Liver (tissue), 9 donors: ENCODE results near the gene SHLD1. TPM values are rescaled to one million over a fixed set of nuclear protein-coding genes. Genes with fewer than 3 reads are reported as not detected.

Source experiments
- DNase-seq: peaks from one replicate; pipeline ENCODE4 v3.0.0-alpha.2; 2017; ENCODE audit warnings: low spot score
- H3K27ac ChIP-seq, 2 donors: one replicate each; pipeline ENCODE4 v1.7.0; 2013; ENCODE audit warnings: inconsistent platforms in 2 of 2, low read length in 2 of 2, control low read depth in 1 of 2, low read depth in 1 of 2, mild to moderate bottlenecking in 1 of 2
- H3K27me3 ChIP-seq, 4 donors: one replicate each; pipeline versions ENCODE4 v1.6.1 to v1.7.0; 2013; ENCODE audit warnings: low read length in 3 of 4, inconsistent platforms in 1 of 4, mild to moderate bottlenecking in 1 of 4, moderate library complexity in 1 of 4; ENCODE audit not compliant: control insufficient read depth in 4 of 4, insufficient read depth in 4 of 4
- H3K36me3 ChIP-seq, 4 donors: one replicate each; pipeline versions ENCODE4 v1.6.1 to v1.7.0; 2013; ENCODE audit warnings: low read length in 3 of 4, mild to moderate bottlenecking in 3 of 4, low read depth in 1 of 4, moderate library complexity in 1 of 4; ENCODE audit not compliant: control insufficient read depth in 4 of 4, insufficient read depth in 3 of 4
- H3K4me1 ChIP-seq, 4 donors: one replicate each; pipeline versions ENCODE4 v1.6.1 to v1.7.0; 2013; ENCODE audit warnings: low read length in 3 of 4, mild to moderate bottlenecking in 3 of 4, moderate library complexity in 1 of 4; ENCODE audit not compliant: control insufficient read depth in 4 of 4, insufficient read depth in 4 of 4
- H3K4me3 ChIP-seq, 3 donors: one replicate each; pipeline versions ENCODE4 v1.6.1 to v1.7.0; 2013; ENCODE audit warnings: low read length in 3 of 3, control low read depth in 1 of 3, low read depth in 1 of 3, mild to moderate bottlenecking in 1 of 3
- H3K9ac ChIP-seq, 2 donors: one replicate each; pipeline ENCODE4 v1.7.0; 2013; ENCODE audit warnings: low read length in 2 of 2, mild to moderate bottlenecking in 2 of 2, moderate library complexity in 2 of 2, control low read depth in 1 of 2, low read depth in 1 of 2
- H3K9me3 ChIP-seq, 4 donors: one replicate each; pipeline versions ENCODE4 v1.6.1 to v1.7.0; 2013; ENCODE audit warnings: low read length in 3 of 4; ENCODE audit not compliant: control insufficient read depth in 4 of 4
- EGR1 ChIP-seq, 2 donors: IDR thresholded peaks; 2 replicates each; pipeline ENCODE4 v1.6.1; 2016 to 2018; ENCODE audit warnings: antibody characterized with exemption in 2 of 2, low read depth in 2 of 2
- FOXA1 ChIP-seq: IDR thresholded peaks from 2 replicates; pipeline ENCODE4 v1.6.1; 2016; ENCODE audit warnings: antibody characterized with exemption
- FOXA2 ChIP-seq: IDR thresholded peaks from 2 replicates; pipeline ENCODE4 v1.6.1; 2016; ENCODE audit warnings: antibody characterized with exemption
- GABPA ChIP-seq, 2 donors: IDR thresholded peaks in 1 of 2; conservative IDR thresholded peaks in 1 of 2; 2 replicates each; pipeline ENCODE4 v1.6.1; 2016; ENCODE audit warnings: antibody characterized with exemption in 2 of 2, mild to moderate bottlenecking in 1 of 2, moderate library complexity in 1 of 2
- HNF4A ChIP-seq, 2 donors: conservative IDR thresholded peaks; 2 replicates each; pipeline ENCODE4 v1.6.1; 2016; ENCODE audit warnings: antibody characterized with exemption in 2 of 2, mild to moderate bottlenecking in 2 of 2
- HNF4G ChIP-seq: IDR thresholded peaks from 2 replicates; pipeline ENCODE4 v1.6.1; 2016; ENCODE audit warnings: antibody characterized with exemption
- JUND ChIP-seq, 2 donors: IDR thresholded peaks; 2 replicates each; pipeline ENCODE4 v1.6.1; 2016; ENCODE audit warnings: antibody characterized with exemption in 2 of 2
- NR2F2 ChIP-seq: IDR thresholded peaks from 2 replicates; pipeline ENCODE4 v1.6.1; 2016; ENCODE audit warnings: antibody characterized with exemption
- RAD21 ChIP-seq, 2 donors: IDR thresholded peaks; 2 replicates each; pipeline ENCODE4 v1.6.1; 2016; ENCODE audit warnings: antibody characterized with exemption in 2 of 2, mild to moderate bottlenecking in 2 of 2
- RXRA ChIP-seq, 2 donors: IDR thresholded peaks; 2 replicates each; pipeline ENCODE4 v1.6.1; 2017 to 2018; ENCODE audit warnings: antibody characterized with exemption in 2 of 2, mild to moderate bottlenecking in 1 of 2
- SP1 ChIP-seq: IDR thresholded peaks from 2 replicates; pipeline ENCODE4 v1.6.1; 2018; ENCODE audit warnings: antibody characterized with exemption, mild to moderate bottlenecking
- TAF1 ChIP-seq: conservative IDR thresholded peaks from 2 replicates; pipeline ENCODE4 v1.6.1; 2016; ENCODE audit warnings: antibody characterized with exemption, mild to moderate bottlenecking
- YY1 ChIP-seq: IDR thresholded peaks from 2 replicates; pipeline ENCODE4 v1.6.1; 2016; ENCODE audit warnings: antibody characterized with exemption, mild to moderate bottlenecking
- WGBS: extraction: QIAGEN DNeasy Blood & Tissue Kit; methylation state at CpG from one replicate; pipeline ENCODE4 v1.1.7; 2013; 5-methylcytosine and 5-hydroxymethylcytosine counted together
- polyA plus RNA-seq, 2 donors: library from polyadenylated mRNA; stranded (reverse) in 1 of 2; unstranded in 1 of 2; fragments of 200-250 nt in 1 of 2; fragments of >200 nt in 1 of 2; fragmentation: Nextera tagmentation in 1 of 2; extraction: Ambion mirVana in 1 of 2; gene quantifications; one replicate each; pipeline versions ENCODE4 v1.2.1 to v1.2.3, GENCODE V29; 2013 to 2015
- total RNA-seq, 2 donors: library from RNA; depleted of rRNA; stranded (reverse); fragments of >200 nt; gene quantifications; one replicate each; pipeline ENCODE4 v1.2.3, GENCODE V29; 2014
- TF ChIP-seq, protein P1 (sequence below): IDR thresholded peaks from 2 replicates; pipeline ENCODE4 v1.6.1; 2016; ENCODE audit warnings: antibody characterized with exemption, mild to moderate bottlenecking
- TF ChIP-seq, protein P2 (sequence below): fragments of 150-350 bp; IDR thresholded peaks from 2 replicates; pipeline ENCODE4 v1.5.1; 2017; ENCODE audit warnings: improper control_type of control experiment, low read depth, low read length; ENCODE audit not compliant: missing input control
- TF ChIP-seq, protein P3 (sequence below): IDR thresholded peaks from 2 replicates; pipeline ENCODE4 v1.6.1; 2016; ENCODE audit warnings: antibody characterized with exemption
- TF ChIP-seq, protein P4 (sequence below): IDR thresholded peaks from 2 replicates; pipeline ENCODE4 v1.6.1; 2016; ENCODE audit warnings: antibody characterized with exemption
- donor health status: healthy.
- donor health status: healthy.
- donor health status: healthy.
- donor health status: healthy.
- donor health status: healthy.

Gene SHLD1
- total and polyA plus RNA-seq, 4 donors: 0.92 to 5.0 (median 2.0) TPM

DNA sequence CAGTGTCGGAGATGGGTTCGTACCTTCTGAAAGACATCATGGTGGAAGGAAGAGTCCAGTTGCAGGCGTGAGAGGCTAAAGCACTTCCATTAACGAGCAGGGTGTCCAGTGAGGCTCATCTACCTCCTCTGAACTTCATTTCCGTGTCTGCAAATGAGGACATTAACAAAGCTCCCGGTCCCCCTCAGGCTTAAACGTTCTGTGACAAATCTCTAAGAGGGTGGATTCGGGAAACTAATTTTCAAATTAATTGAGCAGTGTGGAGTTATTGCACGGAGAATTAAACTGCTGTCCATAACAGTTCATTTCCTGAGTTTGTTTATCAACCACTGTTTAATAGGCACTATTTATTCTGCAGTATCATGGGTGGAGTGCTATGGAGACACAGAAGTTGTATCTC, 132.0 kb downstream of the SHLD1 start:
- no peaks in the 10 kb centered on the region for H3K4me1 ChIP-seq
- H3K27ac ChIP-seq: no peak overlapping the region
- TF ChIP-seq RXRA (IDR thresholded peaks at IDR 0.05) (no peak), GABPA (IDR thresholded peaks at IDR 0.05 in 1 of 2, conservative IDR thresholded peaks at IDR 0.05 in 1 of 2) (no peak), FOXA2 (no peak), TAF1 (no peak), HNF4A (conservative IDR thresholded peaks at IDR 0.05) (no peak), SP1 (no peak), JUND (IDR thresholded peaks at IDR 0.05) (no peak), NR2F2 (no peak), YY1 (no peak), FOXA1 (no peak), RAD21 (IDR thresholded peaks at IDR 0.05) (no peak), HNF4G (no peak), EGR1 (IDR thresholded peaks at IDR 0.05; ENCODE audit: low read depth in 2 of 2) (no peak)
- TF ChIP-seq, protein P1, sequence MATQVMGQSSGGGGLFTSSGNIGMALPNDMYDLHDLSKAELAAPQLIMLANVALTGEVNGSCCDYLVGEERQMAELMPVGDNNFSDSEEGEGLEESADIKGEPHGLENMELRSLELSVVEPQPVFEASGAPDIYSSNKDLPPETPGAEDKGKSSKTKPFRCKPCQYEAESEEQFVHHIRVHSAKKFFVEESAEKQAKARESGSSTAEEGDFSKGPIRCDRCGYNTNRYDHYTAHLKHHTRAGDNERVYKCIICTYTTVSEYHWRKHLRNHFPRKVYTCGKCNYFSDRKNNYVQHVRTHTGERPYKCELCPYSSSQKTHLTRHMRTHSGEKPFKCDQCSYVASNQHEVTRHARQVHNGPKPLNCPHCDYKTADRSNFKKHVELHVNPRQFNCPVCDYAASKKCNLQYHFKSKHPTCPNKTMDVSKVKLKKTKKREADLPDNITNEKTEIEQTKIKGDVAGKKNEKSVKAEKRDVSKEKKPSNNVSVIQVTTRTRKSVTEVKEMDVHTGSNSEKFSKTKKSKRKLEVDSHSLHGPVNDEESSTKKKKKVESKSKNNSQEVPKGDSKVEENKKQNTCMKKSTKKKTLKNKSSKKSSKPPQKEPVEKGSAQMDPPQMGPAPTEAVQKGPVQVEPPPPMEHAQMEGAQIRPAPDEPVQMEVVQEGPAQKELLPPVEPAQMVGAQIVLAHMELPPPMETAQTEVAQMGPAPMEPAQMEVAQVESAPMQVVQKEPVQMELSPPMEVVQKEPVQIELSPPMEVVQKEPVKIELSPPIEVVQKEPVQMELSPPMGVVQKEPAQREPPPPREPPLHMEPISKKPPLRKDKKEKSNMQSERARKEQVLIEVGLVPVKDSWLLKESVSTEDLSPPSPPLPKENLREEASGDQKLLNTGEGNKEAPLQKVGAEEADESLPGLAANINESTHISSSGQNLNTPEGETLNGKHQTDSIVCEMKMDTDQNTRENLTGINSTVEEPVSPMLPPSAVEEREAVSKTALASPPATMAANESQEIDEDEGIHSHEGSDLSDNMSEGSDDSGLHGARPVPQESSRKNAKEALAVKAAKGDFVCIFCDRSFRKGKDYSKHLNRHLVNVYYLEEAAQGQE: no peak
- TF ChIP-seq, protein P2, sequence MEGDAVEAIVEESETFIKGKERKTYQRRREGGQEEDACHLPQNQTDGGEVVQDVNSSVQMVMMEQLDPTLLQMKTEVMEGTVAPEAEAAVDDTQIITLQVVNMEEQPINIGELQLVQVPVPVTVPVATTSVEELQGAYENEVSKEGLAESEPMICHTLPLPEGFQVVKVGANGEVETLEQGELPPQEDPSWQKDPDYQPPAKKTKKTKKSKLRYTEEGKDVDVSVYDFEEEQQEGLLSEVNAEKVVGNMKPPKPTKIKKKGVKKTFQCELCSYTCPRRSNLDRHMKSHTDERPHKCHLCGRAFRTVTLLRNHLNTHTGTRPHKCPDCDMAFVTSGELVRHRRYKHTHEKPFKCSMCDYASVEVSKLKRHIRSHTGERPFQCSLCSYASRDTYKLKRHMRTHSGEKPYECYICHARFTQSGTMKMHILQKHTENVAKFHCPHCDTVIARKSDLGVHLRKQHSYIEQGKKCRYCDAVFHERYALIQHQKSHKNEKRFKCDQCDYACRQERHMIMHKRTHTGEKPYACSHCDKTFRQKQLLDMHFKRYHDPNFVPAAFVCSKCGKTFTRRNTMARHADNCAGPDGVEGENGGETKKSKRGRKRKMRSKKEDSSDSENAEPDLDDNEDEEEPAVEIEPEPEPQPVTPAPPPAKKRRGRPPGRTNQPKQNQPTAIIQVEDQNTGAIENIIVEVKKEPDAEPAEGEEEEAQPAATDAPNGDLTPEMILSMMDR: no peak
- TF ChIP-seq, protein P3, sequence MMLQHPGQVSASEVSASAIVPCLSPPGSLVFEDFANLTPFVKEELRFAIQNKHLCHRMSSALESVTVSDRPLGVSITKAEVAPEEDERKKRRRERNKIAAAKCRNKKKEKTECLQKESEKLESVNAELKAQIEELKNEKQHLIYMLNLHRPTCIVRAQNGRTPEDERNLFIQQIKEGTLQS: no peak
- TF ChIP-seq, protein P4, sequence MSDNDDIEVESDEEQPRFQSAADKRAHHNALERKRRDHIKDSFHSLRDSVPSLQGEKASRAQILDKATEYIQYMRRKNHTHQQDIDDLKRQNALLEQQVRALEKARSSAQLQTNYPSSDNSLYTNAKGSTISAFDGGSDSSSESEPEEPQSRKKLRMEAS: no peak
- H3K4me3 ChIP-seq: no peak overlapping the region
- no peaks in the 10 kb centered on the region for H3K27me3 ChIP-seq
- no peaks in the 10 kb centered on the region for H3K36me3 ChIP-seq
- DNase-seq: no peak
- WGBS: 79% methylated on average over 9 of the region's 9 CpGs
- no peak overlapping the region for H3K9ac ChIP-seq
- no peaks in the 10 kb centered on the region for H3K9me3 ChIP-seq

DNA sequence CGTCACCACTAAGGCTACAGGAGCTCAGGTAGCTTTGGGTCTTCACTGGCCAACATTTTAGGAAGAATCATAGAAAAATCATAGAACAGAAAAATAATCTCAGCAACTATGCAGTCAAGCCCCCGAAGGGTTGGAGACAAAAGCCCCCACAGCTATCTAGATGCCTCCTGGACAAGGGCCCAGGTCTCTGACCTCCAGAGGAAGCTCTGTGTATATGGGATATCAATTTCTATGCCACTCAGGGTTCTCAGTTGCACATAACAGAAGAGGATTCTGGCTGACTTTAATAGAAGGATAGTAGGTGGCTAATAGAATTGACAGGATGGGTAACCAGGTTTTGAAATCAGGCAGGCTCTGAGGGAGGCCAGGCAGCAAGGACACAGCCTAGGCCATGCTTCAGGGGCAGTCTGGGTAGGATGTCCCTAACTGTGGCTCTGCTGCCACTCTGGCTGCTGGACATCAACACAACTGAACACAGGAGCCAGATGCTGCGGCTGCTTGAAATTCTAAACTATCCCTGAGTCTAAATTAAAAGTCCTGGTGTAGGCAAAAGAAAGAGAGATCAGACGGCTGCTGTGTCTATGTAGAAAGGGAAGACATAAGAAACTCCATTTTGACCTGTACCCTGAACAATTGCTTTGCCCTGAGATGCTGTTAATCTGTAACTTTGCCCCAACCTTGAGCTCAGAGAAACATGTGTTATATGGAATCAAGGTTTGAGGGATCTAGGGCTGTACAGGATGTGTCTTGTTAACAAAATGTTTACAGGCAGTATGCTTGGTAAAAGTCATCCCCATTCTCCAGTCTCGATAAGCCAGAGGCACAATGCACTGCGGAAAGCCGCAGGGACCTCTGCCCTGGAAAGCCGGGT, 134.5 kb downstream of the SHLD1 start:
- Histone ChIP-seq H3K9ac (no peak overlapping the region), H3K27ac (no peak overlapping the region), H3K4me3 (no peak overlapping the region), H3K4me1 (no peaks in the 10 kb centered on the region), H3K9me3 (no peaks in the 10 kb centered on the region), H3K27me3 (no peaks in the 10 kb centered on the region), H3K36me3 (no peaks in the 10 kb centered on the region)
- no peak for DNase-seq
- TF ChIP-seq, protein P4: no peak
- no peak for TF ChIP-seq RXRA (IDR thresholded peaks at IDR 0.05)
- WGBS: 75% methylated on average over 8 of the region's 8 CpGs
